GM19043 (cell line): ENCODE measurements around the gene XYLT2.
"Not testable (repeated sequence)": the region's sequence is repeated elsewhere in the genome, so short reads cannot be mapped to it uniquely, and the experiment has no call there.

ENCODE experiments used
- ATAC-seq: cut with Tn5 transposase; IDR thresholded peaks from one replicate; pipeline ENCODE4 v1.9.1; 2021; ENCODE audit warnings: low read depth; ENCODE audit not compliant: unreplicated experiment

Gene XYLT2

DNA sequence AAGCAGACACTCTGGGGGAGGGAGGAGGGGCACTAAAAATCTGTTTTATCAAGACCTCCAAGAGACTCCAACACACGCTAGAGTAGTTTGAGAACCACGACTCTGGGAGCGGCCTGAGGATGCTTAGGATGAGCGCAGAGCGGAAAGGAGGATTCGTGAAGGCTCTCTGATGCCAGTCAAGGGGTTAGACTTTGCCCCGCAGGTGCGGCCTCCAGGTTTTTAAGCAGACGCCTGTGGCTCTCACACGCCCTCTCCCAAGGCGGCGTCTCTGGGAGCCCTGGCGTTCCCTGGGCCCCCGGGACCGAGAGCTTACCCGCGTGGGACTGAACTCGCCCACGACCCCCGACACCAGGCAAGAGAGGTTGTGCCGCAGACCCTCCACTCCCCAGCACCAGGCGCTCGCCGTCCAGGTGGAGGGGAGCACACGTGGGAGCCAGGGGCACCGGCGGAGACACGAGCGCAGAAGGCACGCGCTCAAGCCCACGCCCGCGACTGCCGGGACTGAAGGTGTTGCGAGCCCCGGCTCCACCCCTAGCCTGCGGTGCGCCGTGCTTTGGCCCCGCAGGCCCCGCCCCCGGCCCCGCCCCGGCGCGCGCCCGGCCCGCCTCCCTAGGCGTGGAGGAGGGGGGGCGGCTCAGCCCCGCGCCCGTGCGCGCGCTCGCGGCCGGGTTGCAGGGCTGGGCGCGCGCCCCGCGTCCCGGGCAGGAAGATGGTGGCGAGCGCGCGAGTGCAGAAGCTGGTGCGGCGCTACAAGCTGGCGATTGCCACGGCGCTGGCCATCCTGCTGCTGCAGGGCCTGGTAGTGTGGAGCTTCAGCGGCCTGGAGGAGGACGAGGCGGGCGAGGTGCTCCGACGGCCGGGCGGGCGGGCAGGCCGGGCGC is at the start of gene XYLT2:
Gene XYLT2, plus strand, starts transcription at position 695 of the 881 bp plus-strand sequence. Its CDS starts 15 bp downstream, at position 710.
- ATAC-seq, result peak; percentile 76

- no peak for ATAC-seq
These were observed 48.5 kb upstream of the XYLT2 start for GRCh38 chr17:50297407-50297865.

GRCh38 chr17:50298018-50298417 is 47.9 kb upstream of the XYLT2 start:
- no peak for ATAC-seq

GRCh38 chr17:50299776-50300175 is 46.1 kb upstream of the XYLT2 start:
- ATAC-seq, result no peak

GRCh38 chr17:50300824-50301223 is 45.1 kb upstream of the XYLT2 start:
- not testable (repeated sequence) for ATAC-seq

DNA sequence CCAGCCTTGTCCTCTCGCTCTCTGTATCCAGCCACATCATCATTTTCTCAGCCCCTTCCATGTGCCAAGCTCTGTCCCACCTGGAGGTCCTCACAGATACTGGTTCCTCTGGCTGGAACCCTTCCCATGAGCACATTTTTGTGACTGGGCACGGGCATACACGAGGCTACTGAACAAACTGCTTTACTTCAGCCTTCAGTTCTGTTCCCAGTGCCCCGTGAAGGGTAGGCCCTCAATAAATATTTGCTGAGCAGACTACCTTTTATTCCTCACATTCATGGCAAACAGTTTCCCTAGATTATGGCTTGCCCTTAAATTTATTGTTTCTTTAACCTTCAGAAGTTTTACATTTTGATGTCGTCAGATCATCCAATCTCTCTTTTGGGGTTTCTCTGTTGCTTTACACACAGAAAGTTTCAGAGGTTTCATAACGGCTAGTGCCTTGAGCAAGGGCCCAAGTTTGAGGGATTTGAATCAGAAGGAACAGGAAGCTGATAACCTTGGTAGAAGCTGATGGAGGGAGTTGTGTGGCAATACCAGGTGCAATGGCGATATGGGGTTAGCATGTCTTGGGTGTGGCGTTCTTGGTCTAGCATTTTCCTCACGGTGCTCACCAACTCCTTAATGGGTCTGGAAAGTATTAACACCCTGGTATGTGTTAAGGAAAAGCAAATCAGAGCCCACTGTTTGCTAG is 43.9 kb upstream of the XYLT2 start:
- no peak for ATAC-seq

DNA sequence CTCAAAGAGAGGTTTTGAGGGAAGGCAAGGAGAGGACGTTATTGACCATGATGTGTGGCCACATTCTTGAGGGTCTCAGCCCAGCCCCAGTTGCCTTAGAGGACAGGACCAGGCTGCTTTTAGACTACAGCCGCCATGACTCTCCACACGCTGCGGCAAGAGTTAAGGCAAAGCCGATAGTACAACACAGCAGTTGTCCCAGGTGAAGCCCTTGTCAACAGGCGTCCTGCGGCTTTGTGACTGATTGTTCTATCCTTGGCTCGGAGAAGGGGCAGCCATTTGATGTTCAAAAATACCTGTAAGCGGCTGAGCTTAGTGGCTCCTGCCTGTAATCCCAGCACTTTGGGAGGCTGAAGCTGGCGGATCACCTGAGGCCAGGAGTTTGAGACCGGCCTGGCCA is 42.9 kb upstream of the XYLT2 start:
- no peak for ATAC-seq

GRCh38 chr17:50303596-50303995 is 42.3 kb upstream of the XYLT2 start:
- ATAC-seq, result no peak

DNA sequence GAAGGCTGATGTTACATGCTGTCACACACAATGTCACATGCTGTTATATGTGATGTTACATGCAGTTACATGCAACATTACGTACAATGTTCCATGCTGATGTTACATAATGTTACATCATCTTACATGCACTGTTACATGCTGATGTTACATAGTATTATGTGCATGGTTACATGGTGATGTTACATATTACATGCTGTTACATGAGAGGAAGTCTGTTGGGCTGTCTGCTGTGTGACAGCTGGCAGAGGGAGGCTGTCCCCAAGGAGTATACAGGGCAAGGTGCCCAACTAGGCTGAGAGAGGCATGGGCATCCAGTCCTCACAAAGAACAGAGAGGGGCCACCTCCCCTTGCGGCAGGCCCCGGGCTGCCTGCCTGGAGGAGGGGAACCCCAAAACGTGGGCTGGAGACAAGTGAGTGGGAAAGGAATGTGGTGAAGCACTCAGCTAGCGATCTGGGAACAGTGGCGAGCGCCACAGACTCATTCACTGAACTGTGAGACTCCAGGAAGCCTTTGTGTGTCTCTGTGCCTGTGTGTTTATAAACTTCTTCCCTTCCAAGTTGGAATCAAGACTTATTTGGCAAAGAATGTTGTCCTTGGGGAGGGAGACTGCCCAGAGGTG is 41.0 kb upstream of the XYLT2 start:
- no peak for ATAC-seq

- ATAC-seq, result no peak
These were observed 38.3 kb upstream of the XYLT2 start for GRCh38 chr17:50307654-50308053.

- ATAC-seq, result no peak
These were observed 37.3 kb upstream of the XYLT2 start for GRCh38 chr17:50308666-50309065.

- no peak for ATAC-seq
These were observed 35.3 kb upstream of the XYLT2 start for GRCh38 chr17:50310455-50311111.

- ATAC-seq, result no peak
These were observed 34.8 kb upstream of the XYLT2 start for GRCh38 chr17:50311112-50311460.

GRCh38 chr17:50311483-50311882 is 34.4 kb upstream of the XYLT2 start:
- no peak for ATAC-seq

GRCh38 chr17:50312308-50312707 is 33.6 kb upstream of the XYLT2 start:
- ATAC-seq, result no peak

- no peak for ATAC-seq
These were observed 31.4 kb upstream of the XYLT2 start for GRCh38 chr17:50314456-50315011.

- ATAC-seq, result no peak
These were observed 29.8 kb upstream of the XYLT2 start for GRCh38 chr17:50316016-50316587.

DNA sequence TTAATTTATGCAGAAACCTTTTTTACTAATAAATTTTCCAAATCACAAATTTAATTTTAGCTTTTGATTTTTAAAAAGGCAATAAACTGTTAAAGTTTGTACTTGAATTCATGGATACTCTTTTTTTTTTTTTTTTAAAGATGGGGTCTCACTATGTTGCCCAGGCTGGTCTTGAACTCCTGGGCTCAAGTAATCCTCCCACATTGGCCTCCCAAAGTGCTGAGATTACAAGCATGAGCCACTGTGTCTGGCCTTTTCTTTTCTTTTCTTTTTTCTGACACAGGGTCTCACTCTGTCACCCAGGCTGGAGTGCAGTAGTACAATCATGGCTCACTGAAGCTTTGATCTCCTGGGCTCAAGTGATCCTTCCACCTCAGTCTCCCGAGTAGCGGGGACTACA is 29.3 kb upstream of the XYLT2 start:
- ATAC-seq, result not testable (repeated sequence)

DNA sequence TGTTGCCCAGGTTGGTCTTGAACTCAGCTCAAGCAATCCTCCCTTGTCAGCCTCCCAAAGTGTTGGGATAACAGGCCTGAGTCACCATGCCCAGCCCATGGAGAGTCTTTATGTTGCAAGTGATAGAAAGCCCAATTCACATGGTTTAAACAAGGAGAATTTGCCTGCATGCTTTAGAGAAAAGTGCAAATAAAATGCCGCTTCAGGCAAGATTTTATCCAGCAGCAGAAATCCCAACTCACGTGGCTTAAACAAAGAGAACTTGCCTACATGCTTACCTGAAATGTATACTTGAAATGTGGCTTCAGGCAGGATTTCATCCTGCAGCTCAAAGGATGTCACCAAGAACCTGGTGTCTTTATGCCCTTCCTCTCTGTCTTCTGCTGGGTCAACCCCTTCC is 28.8 kb upstream of the XYLT2 start:
- ATAC-seq, result no peak
